ENCODE data around the gene NOP53.
"Not testable (repeated sequence)": the region's sequence is repeated elsewhere in the genome, so short reads cannot be mapped to it uniquely, and the experiment has no call there.

NOP53 gene

GRCh38 chr19:47730910-47731309 is 14.4 kb upstream of the NOP53 start:
- TF ChIP-seq, protein P1, sequence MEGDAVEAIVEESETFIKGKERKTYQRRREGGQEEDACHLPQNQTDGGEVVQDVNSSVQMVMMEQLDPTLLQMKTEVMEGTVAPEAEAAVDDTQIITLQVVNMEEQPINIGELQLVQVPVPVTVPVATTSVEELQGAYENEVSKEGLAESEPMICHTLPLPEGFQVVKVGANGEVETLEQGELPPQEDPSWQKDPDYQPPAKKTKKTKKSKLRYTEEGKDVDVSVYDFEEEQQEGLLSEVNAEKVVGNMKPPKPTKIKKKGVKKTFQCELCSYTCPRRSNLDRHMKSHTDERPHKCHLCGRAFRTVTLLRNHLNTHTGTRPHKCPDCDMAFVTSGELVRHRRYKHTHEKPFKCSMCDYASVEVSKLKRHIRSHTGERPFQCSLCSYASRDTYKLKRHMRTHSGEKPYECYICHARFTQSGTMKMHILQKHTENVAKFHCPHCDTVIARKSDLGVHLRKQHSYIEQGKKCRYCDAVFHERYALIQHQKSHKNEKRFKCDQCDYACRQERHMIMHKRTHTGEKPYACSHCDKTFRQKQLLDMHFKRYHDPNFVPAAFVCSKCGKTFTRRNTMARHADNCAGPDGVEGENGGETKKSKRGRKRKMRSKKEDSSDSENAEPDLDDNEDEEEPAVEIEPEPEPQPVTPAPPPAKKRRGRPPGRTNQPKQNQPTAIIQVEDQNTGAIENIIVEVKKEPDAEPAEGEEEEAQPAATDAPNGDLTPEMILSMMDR (IDR thresholded peaks at IDR 0.05; ENCODE audit: extremely low read depth, missing control alignments): no peak

GRCh38 chr19:47735131-47735530 is 10.2 kb upstream of the NOP53 start:
- TF ChIP-seq, protein P1 (IDR thresholded peaks at IDR 0.05; ENCODE audit: extremely low read depth, missing control alignments): no peak
- DNase-seq (ENCODE audit: low spot score): no peak

More at GRCh38 chr19:47730910-47731309, 14.4 kb upstream of the NOP53 start:
- DNase-seq (ENCODE audit: low spot score): no peak

- no peak for DNase-seq (ENCODE audit: low spot score)
- TF ChIP-seq, protein P1 (IDR thresholded peaks at IDR 0.05; ENCODE audit: extremely low read depth, missing control alignments): no peak
Measured at GRCh38 chr19:47740866-47741519, 4.4 kb upstream of the NOP53 start.

- TF ChIP-seq, protein P1 (IDR thresholded peaks at IDR 0.05; ENCODE audit: extremely low read depth, missing control alignments): no peak
Measured at GRCh38 chr19:47741544-47742140, 3.7 kb upstream of the NOP53 start.

DNA sequence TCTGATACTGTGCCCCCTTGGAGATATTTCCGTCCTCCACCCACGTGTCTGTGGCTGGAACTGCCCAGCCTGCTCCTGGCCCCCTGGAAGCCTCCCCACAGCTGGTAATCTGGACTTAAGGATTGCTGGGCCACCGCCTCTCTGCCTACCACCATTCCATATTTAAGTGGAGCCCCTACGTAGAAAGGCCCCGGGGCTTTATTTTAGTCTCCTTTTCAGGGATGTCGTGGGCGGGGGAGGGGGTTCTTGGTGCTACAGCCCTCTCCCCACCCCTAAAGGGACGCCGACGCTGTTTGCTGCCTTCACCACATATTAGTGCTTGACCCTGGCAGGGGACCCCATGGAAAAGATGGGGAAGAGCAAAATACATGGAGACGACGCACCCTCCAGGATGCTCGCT is 2.7 kb upstream of the NOP53 start:
- DNase-seq (ENCODE audit: low spot score): no peak
- TF ChIP-seq, protein P1 (IDR thresholded peaks at IDR 0.05; ENCODE audit: extremely low read depth, missing control alignments): no peak

More at GRCh38 chr19:47741544-47742140, 3.7 kb upstream of the NOP53 start:
- DNase-seq (ENCODE audit: low spot score): no peak

DNA sequence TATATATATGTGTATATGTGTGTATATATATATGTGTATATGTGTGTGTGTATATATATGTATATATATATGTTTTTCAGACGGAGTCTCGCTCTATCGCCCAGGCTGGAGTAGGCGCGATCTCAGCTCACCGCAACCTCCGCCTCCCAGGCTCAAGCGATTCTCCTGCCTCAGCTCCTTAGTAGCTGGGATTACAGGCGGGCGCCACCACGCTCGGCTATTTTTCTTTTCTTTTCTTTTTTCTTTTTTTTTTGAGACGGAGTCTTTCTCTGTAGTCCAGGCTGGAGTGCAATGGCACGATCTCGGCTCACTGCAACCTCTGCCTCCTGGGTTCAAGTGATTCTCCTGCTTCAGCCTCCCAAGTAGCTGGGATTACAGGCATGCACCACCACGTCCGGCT is 783 bp downstream of the NOP53 start:
- not testable (repeated sequence) for DNase-seq (ENCODE audit: low spot score)

GRCh38 chr19:47749326-47749725 is 4.0 kb downstream of the NOP53 start:
- DNase-seq (ENCODE audit: low spot score): peak; percentile 80
- TF ChIP-seq, protein P1 (IDR thresholded peaks at IDR 0.05; ENCODE audit: extremely low read depth, missing control alignments): no peak

DNA sequence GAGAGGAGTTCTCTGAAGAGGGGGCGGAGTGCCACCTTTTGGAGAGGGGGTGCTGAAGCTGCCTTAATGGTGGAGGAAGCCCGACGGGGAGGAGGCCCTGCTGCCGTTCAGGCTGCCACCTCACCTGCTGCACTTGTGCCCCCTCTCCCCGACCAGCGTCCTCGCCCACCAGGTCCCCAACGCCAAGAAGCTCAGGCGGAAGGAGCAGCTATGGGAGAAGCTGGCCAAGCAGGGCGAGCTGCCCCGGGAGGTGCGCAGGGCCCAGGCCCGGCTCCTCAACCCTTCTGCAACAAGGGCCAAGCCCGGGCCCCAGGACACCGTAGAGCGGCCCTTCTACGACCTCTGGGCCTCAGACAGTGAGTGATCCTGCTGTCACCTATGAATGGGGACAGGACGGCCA is 5.4 kb downstream of the NOP53 start:
- no peak for DNase-seq (ENCODE audit: low spot score)
- TF ChIP-seq, protein P1 (IDR thresholded peaks at IDR 0.05; ENCODE audit: extremely low read depth, missing control alignments): no peak

All from GM20000 (cell line).